Esophagus muscularis mucosa (tissue), 4 donors: ENCODE data around the gene TCF7L2. TPM values are rescaled to one million over a fixed set of nuclear protein-coding genes. Genes with fewer than 3 reads are reported as not detected.

ENCODE experiments used
- DNase-seq: peaks from one replicate; pipeline ENCODE4 v3.0.0-alpha.2; 2017; ENCODE audit errors: extremely low spot score
- H3K27ac ChIP-seq, 4 donors: fragments of 200-600 bp; sonication (generic); replicated peaks in 1 of 4; 1 replicate in 3 of 4; 2 replicates in 1 of 4; pipeline ENCODE4 v1.5.1; 2016 to 2019; ENCODE audit warnings: mild to moderate bottlenecking in 1 of 4
- H3K27me3 ChIP-seq, 4 donors: fragments of 200-600 bp; sonication (generic); one replicate each; pipeline versions ENCODE4 v1.5.1 to v1.6.0; 2016 to 2019
- H3K36me3 ChIP-seq, 4 donors: fragments of 200-600 bp; sonication (generic); one replicate each; pipeline ENCODE4 v1.5.1; 2016 to 2019
- H3K4me1 ChIP-seq, 4 donors: fragments of 200-600 bp; sonication (generic); one replicate each; pipeline ENCODE4 v1.5.1; 2016 to 2019
- H3K4me3 ChIP-seq, 4 donors: fragments of 200-600 bp; sonication (generic); 1 replicate in 2 of 4; 2 replicates in 2 of 4; pipeline ENCODE4 v1.5.1; 2016 to 2019; ENCODE audit warnings: mild to moderate bottlenecking in 4 of 4, moderate library complexity in 1 of 4
- H3K9me3 ChIP-seq, 4 donors: fragments of 200-600 bp; sonication (generic); 1 replicate in 3 of 4; 2 replicates in 1 of 4; pipeline ENCODE4 v1.5.1; 2016 to 2019
- CTCF ChIP-seq, 3 experiments: fragments of 200-600 bp in 2 of 3; fragments of 450-650 bp in 1 of 3; sonication (generic) in 2 of 3; IDR thresholded peaks; one replicate each; pipeline ENCODE4 v1.5.1; 2017 to 2019; ENCODE audit warnings: antibody characterized with exemption in 3 of 3, mild to moderate bottlenecking in 2 of 3, moderate library complexity in 1 of 3
- EP300 ChIP-seq: sonication (generic); formaldehyde crosslinking; IDR thresholded peaks from one replicate; pipeline ENCODE4 v1.6.1; 2017; ENCODE audit warnings: antibody characterized with exemption
- POLR2A ChIP-seq: fragments of 450-650 bp; IDR thresholded peaks from one replicate; pipeline ENCODE4 v1.6.1; 2017; ENCODE audit warnings: antibody characterized with exemption, moderate library complexity, mild to moderate bottlenecking, low read depth
- POLR2AphosphoS5 ChIP-seq, 2 donors: sonication (generic); formaldehyde crosslinking; IDR thresholded peaks; one replicate each; pipeline ENCODE4 v1.6.1; 2017; ENCODE audit warnings: antibody characterized with exemption in 2 of 2
- WGBS: methylation state at CpG from one replicate; pipeline ENCODE4 v1.1.5; 2018; 5-methylcytosine and 5-hydroxymethylcytosine counted together
- intact Hi-C: fragments of 100-400 bp; cut with DNase I; formaldehyde crosslinking; loops from one replicate; pipeline ENCODE4 v1.15.1; 2023
- total RNA-seq, 4 donors: library from RNA; depleted of rRNA; stranded (reverse); fragments of >200 nt; gene quantifications; one replicate each; pipeline versions ENCODE4 v1.1.0 to v1.2.1, GENCODE V29; 2016

The TCF7L2 gene
- total RNA-seq, 4 donors from 2014 or later, result 7.8 to 24.1 (median 19.2) TPM

DNA sequence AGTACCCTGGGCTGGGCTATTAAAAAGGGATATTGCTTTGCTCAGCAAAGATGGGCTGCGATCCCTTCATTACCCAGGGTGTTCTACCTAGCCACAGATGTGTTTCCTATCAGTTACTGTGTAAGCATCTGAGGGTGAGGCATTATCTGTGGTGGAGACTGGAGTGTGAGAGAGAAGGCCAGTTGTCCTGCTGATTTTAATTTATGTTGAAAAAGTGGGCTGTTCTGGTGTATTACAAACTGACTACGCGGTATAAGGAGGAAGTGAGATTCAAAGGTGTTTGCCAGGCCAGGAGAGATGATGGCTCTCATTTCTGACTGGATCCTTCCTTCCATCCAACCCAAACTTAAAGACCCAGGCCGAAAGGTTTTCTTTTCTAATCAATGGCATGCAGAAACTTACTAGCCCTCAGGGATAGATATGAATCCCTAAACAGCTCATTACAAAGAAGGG, 7.6 kb downstream of the TCF7L2 start:
- Histone ChIP-seq H3K27ac (no peak overlapping the region), H3K9me3 (no peaks in the 10 kb centered on the region), H3K27me3 (no peaks in the 10 kb centered on the region), H3K4me3 (no peak overlapping the region), H3K4me1 (peaks cover 43 to 81% (median 76%) of the 10 kb centered on the region in 4 donors), H3K36me3 (no peaks in the 10 kb centered on the region)
- 86% methylated on average over 4 of the region's 4 CpGs for WGBS
- DNase-seq, result no peak
- TF ChIP-seq POLR2A, result no peak
- TF ChIP-seq CTCF (IDR thresholded peaks at IDR 0.05), result no peak
- no peak for TF ChIP-seq POLR2AphosphoS5 (IDR thresholded peaks at IDR 0.05)
- TF ChIP-seq EP300, result no peak
- intact Hi-C loops, result loop anchor here (5.0 to 10.0 kb wide), 3 partner anchors 45 to 170 kb away; no protein-coding TSS in a partner anchor

GRCh38 chr10:112958275-112958995, 8.4 kb downstream of the TCF7L2 start:
- Histone ChIP-seq H3K4me1 (peaks cover 45 to 79% (median 76%) of the 10 kb centered on the region in 4 donors), H3K36me3 (no peaks in the 10 kb centered on the region), H3K27me3 (no peaks in the 10 kb centered on the region), H3K27ac (no peak overlapping the region), H3K9me3 (no peaks in the 10 kb centered on the region), H3K4me3 (no peak overlapping the region)
- intact Hi-C loops, result loop anchor here (5.0 to 10.0 kb wide), 3 partner anchors 44 to 169 kb away; no protein-coding TSS in a partner anchor
- 75% methylated on average over 8 of the region's 8 CpGs for WGBS
- TF ChIP-seq POLR2AphosphoS5 (IDR thresholded peaks at IDR 0.05) (no peak), CTCF (IDR thresholded peaks at IDR 0.05) (no peak), POLR2A (no peak), EP300 (no peak)
- no peak for DNase-seq

DNA sequence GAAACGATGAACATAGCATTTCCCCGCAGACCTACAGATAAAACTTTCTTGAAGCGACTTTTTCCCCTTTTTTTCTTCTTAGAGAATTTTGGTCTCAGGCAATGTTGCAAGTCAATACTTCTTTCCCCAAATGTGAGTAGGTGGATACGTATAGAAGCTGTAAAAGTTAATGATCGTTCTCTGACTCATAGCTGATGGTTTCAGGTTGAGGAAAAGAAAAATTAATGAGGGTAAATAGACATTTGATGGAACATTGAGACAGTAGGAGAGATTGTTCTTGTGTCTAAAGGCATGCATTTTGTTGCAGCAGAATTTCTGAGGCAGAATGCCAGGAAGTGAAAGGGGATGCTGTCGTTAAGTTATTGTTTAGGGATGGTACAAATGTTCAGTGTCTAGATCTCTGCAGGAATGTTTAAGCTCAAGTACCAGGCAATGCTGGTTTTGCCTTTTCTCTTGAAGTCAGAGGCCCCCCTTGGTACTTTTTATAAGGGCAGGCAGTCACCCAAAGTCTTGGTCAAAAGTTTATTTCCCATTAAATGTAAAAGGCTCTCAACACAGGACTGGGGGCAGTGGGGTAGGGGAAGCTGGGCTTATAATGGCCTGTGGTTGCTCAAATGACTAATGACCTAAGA, 9.3 kb downstream of the TCF7L2 start:
- Histone ChIP-seq H3K27me3 (no peaks in the 10 kb centered on the region), H3K4me3 (no peak overlapping the region), H3K27ac (no peak overlapping the region), H3K9me3 (no peaks in the 10 kb centered on the region), H3K36me3 (no peaks in the 10 kb centered on the region), H3K4me1 (peaks cover 50 to 79% (median 76%) of the 10 kb centered on the region in 4 donors)
- intact Hi-C loops, result loop anchor here (5.0 to 10.0 kb wide), 3 partner anchors 43 to 168 kb away; no protein-coding TSS in a partner anchor
- no peak for TF ChIP-seq EP300
- no peak for TF ChIP-seq POLR2AphosphoS5 (IDR thresholded peaks at IDR 0.05)
- no peak for TF ChIP-seq POLR2A
- no peak for TF ChIP-seq CTCF (IDR thresholded peaks at IDR 0.05)
- WGBS, result 65% methylated on average over 6 of the region's 6 CpGs
- DNase-seq, result no peak

DNA sequence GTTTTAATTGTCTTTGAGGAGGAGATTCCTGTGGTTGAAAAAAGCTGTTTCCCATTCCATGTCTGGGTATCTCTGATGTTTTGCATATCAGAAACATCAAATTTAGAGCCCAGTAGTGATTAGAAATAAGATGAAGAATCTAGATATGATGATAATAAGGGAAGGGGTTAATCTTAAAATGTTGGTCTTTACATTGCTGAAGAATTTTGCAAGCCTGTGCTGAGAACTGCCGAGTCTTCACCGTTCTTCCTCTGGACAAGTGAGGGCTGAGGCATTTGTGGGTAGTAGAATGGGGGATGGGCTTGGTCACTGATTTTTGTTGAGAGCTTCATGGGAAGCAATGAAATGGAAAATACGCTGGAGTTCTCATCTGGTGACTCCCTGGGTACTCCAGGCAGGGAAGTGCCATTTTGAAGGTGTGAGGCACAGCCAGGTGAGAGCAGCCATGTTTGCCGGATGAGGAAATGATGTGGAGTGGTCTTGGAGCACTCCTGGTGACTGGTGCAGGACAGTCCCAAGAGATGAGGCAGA, 10.2 kb downstream of the TCF7L2 start:
- intact Hi-C loops, result no loop called here
- WGBS, result 86% methylated on average over 4 of the region's 4 CpGs
- DNase-seq, result no peak
- TF ChIP-seq CTCF (IDR thresholded peaks at IDR 0.05) (no peak), EP300 (no peak), POLR2A (no peak), POLR2AphosphoS5 (IDR thresholded peaks at IDR 0.05) (no peak)
- Histone ChIP-seq H3K27me3 (no peaks in the 10 kb centered on the region), H3K4me1 (peaks cover 43 to 79% (median 75%) of the 10 kb centered on the region in 4 donors), H3K4me3 (no peak overlapping the region), H3K9me3 (no peaks in the 10 kb centered on the region), H3K27ac (no peak overlapping the region), H3K36me3 (no peaks in the 10 kb centered on the region)
